Endometrium (tissue), 2 donors: ENCODE results near the gene DMD.

ENCODE experiments used
- FAIRE-seq: peaks from 2 replicates; lab custom pipeline; 2012; peaks lifted over from hg19 to GRCh38; lab: Jason Lieb, UNC
- donor health status: control.
- donor health status: control.

DMD gene

DNA sequence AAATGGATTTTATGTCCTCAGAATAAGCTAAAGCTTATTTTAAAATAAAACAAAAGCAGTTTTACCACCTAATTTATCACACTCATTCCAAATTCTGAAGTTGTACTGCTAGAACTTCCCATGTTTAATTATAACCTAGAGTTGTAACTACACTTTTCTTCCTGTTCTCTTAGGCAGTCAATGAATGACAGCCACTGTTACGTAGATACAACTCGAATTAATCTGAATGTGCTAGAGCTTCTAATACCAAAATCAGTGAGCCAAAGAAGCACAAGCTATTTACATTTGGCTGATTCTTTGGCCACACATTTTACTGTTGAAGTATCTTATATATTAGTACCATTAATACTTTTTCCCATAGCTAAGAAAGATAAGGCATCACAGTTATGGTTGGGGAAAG, 2040.6 kb downstream of the DMD start:
- FAIRE-seq: no peak

DNA sequence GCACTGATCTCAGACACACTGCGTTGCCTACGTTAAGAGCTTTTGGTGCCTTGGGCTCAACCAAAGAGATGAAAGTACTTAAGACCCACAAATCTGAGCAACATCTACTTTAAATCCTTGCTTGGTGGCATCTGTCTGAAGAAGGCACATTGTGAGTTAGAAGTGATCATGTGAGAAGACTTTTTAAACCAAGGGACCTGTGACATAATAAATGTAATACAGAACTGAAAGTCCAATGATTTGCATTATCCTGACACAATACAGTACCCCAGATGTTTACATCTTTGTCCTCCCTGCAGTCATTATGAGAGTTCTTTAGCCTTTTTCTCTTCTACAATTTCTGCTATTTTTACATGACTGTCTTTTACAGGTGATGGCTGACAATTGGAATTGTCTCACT, 2042.8 kb downstream of the DMD start:
- no peak for FAIRE-seq

DNA sequence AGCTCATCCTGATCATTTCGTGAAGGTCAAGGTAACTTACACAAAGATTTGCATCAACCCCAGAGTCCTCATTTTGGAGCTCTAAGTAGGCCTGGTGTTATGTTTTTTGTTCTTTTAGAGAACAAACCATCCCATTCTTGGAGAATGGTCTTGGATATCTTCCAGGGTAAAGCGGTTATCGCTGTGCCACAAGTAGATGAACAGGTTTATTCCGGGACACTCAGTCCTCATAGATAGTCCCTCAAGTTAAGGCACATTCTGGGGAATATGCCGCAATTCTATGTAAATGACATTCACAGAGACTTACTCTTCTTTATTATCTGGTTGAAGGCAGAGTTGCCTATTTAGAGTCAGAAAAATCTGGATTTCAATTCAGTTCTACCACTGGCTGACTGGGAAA, 2044.5 kb downstream of the DMD start:
- FAIRE-seq: no peak

DNA sequence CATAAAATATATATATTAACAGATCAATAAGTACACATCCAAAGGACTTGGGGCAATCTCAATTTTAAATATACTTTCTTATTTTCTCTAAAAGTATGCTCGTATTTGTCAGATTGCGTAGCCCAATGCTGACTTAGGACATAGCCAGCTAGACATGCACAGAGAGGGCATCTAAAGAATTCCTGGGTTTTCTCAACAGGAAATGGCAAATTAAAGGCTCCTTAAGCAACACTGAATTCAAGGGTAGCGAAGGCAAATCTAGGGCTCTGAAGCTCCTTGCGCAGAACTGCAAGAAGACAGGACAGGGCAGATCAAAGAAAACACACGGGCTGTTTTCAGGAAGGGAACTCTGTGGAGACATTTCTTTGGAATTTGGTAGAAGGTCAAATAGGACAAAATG, 2044.9 kb downstream of the DMD start:
- no peak for FAIRE-seq

DNA sequence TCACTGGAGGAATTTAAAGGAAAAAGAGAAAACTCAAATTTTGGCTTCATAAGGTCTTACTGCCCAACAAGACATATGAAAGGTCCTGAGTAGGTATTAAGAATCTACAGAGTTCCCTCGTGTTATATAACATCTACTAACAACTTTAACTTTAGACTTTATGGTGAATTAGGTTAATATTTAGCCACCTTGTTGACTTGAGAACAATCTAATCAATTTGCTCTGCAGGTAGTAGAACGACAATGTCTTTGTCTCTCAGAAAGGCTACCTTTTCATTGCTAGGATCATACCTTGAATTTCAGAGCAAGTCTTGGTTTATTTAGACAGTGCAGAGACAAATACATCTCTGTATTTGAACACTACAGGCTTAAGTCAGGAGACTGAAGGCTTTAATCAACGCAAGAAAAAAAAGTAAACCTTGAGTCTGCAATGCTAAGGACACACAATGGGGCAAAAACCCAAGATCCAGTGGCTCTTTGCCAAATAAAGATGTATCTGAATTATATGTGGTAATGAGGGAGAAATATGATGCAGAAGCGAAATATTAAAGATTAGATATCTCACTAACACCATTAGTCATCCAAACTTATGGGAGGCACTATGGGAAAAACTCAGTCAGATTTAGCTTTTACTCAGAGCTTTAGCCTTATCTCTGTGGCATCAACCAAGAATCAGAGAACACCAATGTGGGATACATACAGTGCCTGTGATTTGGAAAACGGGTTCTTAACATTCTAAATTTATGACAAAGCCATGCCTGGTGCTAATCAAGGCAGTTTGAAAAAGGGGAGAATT, 2045.9 kb downstream of the DMD start:
- no peak for FAIRE-seq

GRCh38 chrX:31154946-31155345, 2056.4 kb downstream of the DMD start:
- no peak for FAIRE-seq

DNA sequence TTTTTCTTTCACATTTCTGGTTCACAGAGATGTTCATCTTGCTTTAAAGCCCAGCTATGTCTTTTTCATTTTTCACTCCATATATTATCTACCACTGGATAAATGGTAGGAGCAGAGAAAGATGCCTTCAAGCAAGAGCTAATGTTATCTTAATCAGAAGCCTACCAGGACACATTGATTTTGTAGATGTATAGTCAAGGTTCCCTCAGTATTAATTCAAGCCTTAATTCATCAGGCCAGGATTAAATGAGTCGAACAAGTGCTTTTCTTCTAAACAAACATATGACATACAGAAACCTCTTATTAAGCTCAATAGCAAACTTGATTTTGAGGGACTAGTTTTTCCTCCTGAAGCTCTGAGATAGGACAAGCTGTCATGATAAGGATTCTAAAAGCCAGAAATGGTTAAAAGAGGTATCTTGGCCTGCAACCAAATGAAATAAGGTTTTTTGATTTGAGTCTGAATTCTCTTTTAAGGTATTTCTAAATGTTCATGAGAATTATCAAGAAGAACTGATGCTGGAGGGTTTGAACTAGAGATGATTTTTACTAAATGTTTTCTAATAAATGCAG, 2057.8 kb downstream of the DMD start:
- no peak for FAIRE-seq

GRCh38 chrX:31147175-31147574, 2064.2 kb downstream of the DMD start:
- FAIRE-seq: no peak

DNA sequence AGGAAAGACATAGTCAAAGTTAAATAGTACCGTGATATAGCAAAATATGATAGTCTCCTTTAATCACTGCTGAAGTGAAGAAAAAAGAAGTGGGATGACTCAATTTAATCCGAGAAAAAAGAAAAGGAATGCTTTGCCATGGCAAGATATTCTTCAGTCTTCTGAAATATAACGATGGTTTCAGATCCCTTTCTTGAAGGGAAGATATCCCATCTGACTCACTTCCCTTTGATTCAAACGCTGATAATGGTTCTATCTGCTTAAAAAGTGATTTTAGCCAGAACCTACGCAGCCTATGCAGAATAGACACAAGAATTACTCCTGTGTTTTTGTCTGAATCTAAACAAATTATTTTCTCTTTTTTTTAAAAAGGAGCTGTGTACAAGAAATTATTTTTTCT, 2071.4 kb downstream of the DMD start:
- FAIRE-seq: no peak

DNA sequence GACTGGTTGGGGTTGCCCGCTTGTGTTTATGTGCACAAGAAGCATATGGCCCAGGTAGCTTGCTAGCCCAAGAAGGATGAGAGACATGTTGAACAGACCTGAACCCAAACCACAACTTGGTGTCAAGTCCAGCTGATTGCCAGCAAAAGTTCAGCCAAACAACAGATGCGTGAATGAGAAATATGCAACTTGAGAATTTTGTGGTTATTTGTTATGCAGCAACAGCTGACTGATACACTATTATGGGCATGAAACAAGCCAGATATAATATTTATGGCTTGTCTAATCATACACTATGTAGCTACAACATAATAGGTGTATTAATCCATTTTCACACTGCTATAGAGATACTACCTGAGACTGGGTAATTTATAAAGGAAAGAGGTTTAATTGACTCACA, 2073.2 kb downstream of the DMD start:
- FAIRE-seq: no peak

- FAIRE-seq: no peak
Measured at GRCh38 chrX:31136144-31136611, 2075.2 kb downstream of the DMD start.

DNA sequence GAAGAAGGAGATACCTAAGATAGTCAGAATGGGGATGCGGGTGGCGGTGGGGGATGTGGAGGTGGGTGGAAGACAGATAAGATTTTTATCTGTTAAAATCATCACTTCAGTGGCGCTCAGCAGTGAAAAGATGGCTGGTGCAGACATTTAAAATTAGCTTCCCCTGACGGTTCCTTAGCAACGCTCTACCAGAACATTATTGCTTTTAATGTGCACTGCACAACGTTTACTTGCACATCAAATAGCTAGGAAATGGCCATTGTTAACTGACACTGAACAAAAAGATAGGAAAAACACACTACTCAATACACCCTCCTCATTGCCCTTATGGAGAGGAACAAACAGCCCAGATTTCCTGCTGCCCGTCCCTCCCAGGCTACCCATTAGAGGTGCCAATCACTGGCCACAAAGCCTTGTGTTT, 2078.5 kb downstream of the DMD start:
- FAIRE-seq: no peak

DNA sequence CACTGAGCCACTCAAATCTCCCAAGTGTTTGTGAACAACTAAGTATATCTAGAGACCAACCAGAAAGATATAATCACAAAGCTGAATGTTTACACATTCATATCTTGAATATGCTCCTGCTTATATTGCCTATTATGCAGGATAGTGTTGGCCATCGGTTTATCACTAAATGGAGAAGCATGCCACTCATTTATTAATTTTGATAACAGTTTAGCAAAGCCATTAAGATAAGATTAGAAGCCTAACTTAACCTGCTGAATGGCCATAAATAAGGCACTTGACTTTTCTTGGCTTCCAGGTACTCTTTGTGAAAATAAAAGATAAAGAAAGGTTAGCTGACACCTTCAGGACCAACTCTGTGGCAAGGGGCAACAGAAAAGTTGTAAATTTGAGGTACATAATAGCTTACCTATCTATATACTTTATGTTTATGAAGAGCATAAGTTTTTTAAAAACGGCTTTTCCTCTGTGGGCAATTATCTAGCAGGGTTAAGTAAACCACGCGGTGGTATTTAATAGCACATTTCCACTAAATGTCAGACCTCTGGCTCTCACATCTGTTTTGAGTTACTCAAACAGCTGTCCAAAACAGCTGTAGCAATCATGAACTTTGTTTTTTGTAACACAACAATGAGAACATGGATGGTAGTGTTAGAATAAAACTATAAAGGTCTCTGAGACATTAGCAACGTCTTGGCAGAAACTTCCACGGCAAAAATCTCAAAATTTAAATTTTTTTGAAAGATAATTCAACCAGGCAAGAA, 2080.7 kb downstream of the DMD start:
- FAIRE-seq: peak; percentile 43

GRCh38 chrX:31128855-31129254, 2082.5 kb downstream of the DMD start:
- FAIRE-seq: no peak

DNA sequence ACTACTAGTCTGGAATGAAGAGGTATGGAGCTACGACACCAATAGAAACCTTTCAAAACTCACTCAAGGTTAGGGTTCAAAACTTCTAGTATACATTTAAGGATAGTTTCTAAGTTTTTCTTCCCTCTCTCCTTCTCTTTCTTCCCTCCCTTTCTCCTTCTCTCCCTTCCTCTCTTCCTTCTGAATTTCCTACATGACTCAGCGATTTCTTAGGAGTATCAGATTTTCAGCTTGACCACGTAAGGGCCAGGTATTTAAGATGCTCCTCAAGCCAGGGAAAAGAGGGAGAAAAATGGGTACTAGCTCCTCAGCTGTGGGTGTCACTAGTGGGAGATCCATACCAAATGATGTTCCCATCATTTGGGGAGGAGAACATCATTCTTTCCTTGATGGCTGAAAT, 2083.6 kb downstream of the DMD start:
- no peak for FAIRE-seq

GRCh38 chrX:31126205-31126604, 2085.1 kb downstream of the DMD start:
- no peak for FAIRE-seq

GRCh38 chrX:31124536-31124935, 2086.8 kb downstream of the DMD start:
- FAIRE-seq: no peak

DNA sequence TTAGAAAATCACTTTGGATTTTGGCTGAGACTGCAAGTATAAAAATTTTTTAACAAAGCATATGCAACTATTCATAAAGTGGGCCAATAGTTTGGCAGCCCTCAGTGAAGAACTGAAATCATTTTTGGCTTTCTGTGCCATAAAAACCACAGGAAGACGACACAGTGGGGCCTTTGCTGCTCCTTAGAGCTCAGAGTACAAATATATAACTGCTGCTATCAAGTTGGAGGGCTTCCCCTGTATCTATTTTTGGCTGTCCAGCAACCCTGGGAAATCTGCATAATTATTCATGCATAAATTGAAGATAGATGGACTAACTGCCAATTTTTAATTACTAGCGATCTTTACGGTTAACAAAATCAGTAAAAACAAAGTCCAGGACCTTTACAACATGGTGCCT, 2088.0 kb downstream of the DMD start:
- FAIRE-seq: no peak

DNA sequence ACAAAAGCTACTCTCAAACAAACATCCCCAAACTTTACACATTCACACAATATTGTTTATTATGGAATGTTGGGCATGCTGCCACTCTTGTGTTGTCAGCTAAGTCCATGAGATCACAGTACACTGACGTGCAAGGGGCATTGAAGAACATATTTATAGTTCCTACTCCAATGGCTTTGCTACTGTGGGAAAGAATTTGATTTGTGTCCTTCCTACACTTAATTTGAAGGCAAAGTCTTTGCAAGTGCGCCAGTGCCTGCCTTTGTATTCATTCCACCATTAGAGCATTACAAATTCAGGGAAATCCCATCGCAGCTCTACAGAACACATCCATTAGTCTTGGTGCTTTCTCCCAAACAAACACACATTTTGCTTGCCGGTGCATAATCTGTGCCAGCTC, 2094.1 kb downstream of the DMD start:
- no peak for FAIRE-seq

DNA sequence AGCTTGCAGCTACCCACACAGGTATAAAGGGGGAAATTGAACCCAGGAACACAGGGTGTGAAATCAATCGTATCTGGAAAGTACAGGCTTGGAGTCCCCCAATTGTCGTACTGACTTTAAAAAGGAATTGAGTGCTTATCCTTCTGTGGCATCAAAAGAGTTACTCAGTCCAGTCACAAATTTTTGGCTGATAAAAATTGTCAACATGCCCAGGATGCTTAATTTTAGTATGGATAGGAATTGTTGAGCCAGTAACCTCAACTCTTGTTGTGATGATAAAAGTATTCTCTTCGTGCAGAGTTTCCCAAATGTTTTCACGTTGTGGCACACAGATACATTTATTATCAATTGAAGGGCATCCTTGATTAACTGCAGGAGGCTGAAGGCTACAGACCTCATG, 2096.0 kb downstream of the DMD start:
- FAIRE-seq: no peak

DNA sequence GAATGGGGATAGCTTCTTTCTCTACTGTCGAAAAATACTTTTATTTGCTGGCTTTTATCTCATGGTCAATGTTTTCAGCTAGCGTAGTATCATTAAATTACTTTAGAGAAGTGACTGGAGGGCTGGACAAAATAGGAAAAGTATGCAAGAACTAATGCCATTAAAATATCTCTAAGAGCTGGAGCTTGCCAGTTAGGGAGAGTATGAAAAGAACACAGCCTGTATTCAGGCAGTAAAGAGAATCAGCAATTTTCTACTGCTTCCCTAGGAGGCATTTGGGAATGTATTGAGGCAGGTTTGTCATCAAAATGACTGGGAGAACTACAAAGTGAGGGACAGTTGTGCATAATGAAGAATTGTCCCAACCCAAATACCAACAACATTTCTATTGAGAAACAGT, 2096.5 kb downstream of the DMD start:
- no peak for FAIRE-seq

- FAIRE-seq: no peak
Measured at GRCh38 chrX:31112226-31112999, 2098.9 kb downstream of the DMD start.

DNA sequence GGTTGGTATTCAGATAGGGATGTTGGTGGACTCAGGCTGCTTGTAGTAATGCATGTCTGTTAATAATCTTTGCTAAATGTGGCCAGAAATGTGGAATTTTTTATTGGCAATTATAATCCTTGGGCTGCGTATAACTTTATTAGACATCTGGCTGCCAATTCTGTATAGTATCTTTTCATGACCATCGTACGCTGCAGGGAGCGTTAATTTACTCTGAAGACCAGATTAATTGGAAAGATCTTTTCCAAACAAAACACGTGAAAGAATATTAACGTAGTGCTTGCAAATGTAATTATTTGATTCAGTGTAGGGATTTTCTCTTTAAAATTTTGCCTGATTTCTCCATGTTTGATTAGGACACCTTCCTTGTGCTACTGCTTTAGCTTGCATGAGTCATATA, 2100.7 kb downstream of the DMD start:
- FAIRE-seq: no peak
